ENCODE results near the gene LIN28B. TPM values are rescaled to one million over a fixed set of nuclear protein-coding genes. Genes with fewer than 3 reads are reported as not detected.
"Not testable (repeated sequence)": the region's sequence is repeated elsewhere in the genome, so short reads cannot be mapped to it uniquely, and the experiment has no call there.

LIN28B gene
- total RNA-seq, 1 donor from 2014 or later: 35.2 TPM

- DNase-seq (ENCODE audit: low spot score, unreplicated experiment): no peak
- Mint-ChIP-seq H3K9me3 (ENCODE audit: low read depth) (peaks cover 6% of the 10 kb centered on the region), H3K4me1 (ENCODE audit: low read depth) (peaks cover 16% of the 10 kb centered on the region), H3K27ac (no peak overlapping the region), H3K4me3 (ENCODE audit: low read depth) (no peak overlapping the region), H3K36me3 (ENCODE audit: insufficient read depth) (peaks cover 34% of the 10 kb centered on the region), H3K27me3 (no peaks in the 10 kb centered on the region)
- TF ChIP-seq, protein P1, sequence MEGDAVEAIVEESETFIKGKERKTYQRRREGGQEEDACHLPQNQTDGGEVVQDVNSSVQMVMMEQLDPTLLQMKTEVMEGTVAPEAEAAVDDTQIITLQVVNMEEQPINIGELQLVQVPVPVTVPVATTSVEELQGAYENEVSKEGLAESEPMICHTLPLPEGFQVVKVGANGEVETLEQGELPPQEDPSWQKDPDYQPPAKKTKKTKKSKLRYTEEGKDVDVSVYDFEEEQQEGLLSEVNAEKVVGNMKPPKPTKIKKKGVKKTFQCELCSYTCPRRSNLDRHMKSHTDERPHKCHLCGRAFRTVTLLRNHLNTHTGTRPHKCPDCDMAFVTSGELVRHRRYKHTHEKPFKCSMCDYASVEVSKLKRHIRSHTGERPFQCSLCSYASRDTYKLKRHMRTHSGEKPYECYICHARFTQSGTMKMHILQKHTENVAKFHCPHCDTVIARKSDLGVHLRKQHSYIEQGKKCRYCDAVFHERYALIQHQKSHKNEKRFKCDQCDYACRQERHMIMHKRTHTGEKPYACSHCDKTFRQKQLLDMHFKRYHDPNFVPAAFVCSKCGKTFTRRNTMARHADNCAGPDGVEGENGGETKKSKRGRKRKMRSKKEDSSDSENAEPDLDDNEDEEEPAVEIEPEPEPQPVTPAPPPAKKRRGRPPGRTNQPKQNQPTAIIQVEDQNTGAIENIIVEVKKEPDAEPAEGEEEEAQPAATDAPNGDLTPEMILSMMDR (IDR thresholded peaks at IDR 0.05; ENCODE audit: unreplicated experiment): no peak
Measured at GRCh38 chr6:104983296-104983695, 26.4 kb downstream of the LIN28B start.

- no peaks in the 10 kb centered on the region for H3K27me3 Mint-ChIP-seq
- H3K27ac Mint-ChIP-seq: no peak overlapping the region
- peaks cover 6% of the 10 kb centered on the region for H3K9me3 Mint-ChIP-seq (ENCODE audit: low read depth)
- H3K4me3 Mint-ChIP-seq (ENCODE audit: low read depth): no peak overlapping the region
- DNase-seq (ENCODE audit: low spot score, unreplicated experiment): no peak
- H3K36me3 Mint-ChIP-seq (ENCODE audit: insufficient read depth): peaks cover 32% of the 10 kb centered on the region
- TF ChIP-seq, protein P1 (IDR thresholded peaks at IDR 0.05; ENCODE audit: unreplicated experiment): no peak
- H3K4me1 Mint-ChIP-seq (ENCODE audit: low read depth): peaks cover 16% of the 10 kb centered on the region
Measured at GRCh38 chr6:104983776-104984175, 26.9 kb downstream of the LIN28B start.

GRCh38 chr6:104984831-104985230 lies 27.9 kb downstream of the LIN28B start:
- TF ChIP-seq, protein P1 (IDR thresholded peaks at IDR 0.05; ENCODE audit: unreplicated experiment): no peak
- peaks cover 33% of the 10 kb centered on the region for H3K36me3 Mint-ChIP-seq (ENCODE audit: insufficient read depth)
- no peak overlapping the region for H3K27ac Mint-ChIP-seq
- H3K27me3 Mint-ChIP-seq: no peaks in the 10 kb centered on the region
- peaks cover 6% of the 10 kb centered on the region for H3K9me3 Mint-ChIP-seq (ENCODE audit: low read depth)
- H3K4me3 Mint-ChIP-seq (ENCODE audit: low read depth): no peak overlapping the region
- no peak for DNase-seq (ENCODE audit: low spot score, unreplicated experiment)
- H3K4me1 Mint-ChIP-seq (ENCODE audit: low read depth): peaks cover 16% of the 10 kb centered on the region

DNA sequence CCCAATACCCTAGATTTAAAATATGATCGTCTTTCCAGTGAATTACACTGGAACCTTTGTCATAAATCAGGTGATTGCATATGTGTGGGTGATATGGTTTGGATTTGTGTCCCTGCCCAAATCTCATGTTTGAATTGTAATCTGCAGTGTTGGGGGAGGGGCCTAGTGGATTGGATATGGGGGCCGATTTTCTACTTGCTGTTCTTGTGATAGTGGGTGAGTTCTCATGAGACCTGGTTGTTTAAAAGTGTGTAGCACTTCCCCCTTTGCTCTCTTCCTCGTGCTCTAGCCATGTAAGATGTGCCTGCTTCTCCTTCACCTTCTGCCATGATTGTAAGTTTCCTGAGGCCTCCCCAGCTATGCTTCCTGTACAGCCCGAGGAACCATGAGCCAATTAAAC lies 29.0 kb downstream of the LIN28B start:
- H3K27ac Mint-ChIP-seq: not testable (repeated sequence)

DNA sequence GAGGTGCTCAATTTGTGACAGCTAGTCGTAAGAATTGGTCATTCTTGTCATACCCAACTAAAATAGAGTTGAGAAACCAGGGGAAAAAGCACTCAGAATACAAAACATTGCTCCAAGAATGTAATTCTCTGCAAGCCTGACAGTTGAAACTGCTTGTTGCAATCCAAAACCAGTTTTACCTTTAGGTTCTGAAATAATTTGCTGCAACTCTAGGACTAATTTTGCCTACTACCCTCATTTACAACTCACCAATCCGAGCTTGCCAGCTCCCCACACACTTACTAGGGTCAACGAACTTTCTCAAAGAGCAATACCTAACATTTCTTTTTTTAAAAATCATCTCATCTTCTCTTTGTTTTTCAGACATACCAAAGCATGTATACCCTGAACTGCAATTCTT lies 29.7 kb downstream of the LIN28B start:
- H3K9me3 Mint-ChIP-seq (ENCODE audit: low read depth): peaks cover 6% of the 10 kb centered on the region
- peaks cover 36% of the 10 kb centered on the region for H3K36me3 Mint-ChIP-seq (ENCODE audit: insufficient read depth)
- TF ChIP-seq, protein P1 (IDR thresholded peaks at IDR 0.05; ENCODE audit: unreplicated experiment): no peak
- H3K27ac Mint-ChIP-seq: peak overlapping the region; percentile 82
- peaks cover 2% of the 10 kb centered on the region for H3K4me1 Mint-ChIP-seq (ENCODE audit: low read depth)
- no peak overlapping the region for H3K4me3 Mint-ChIP-seq (ENCODE audit: low read depth)
- no peak for DNase-seq (ENCODE audit: low spot score, unreplicated experiment)
- no peaks in the 10 kb centered on the region for H3K27me3 Mint-ChIP-seq

More for the DNA sequence above, 29.0 kb downstream of the LIN28B start:
- H3K27me3 Mint-ChIP-seq; H3K4me1 Mint-ChIP-seq (ENCODE audit: low read depth); H3K4me3 Mint-ChIP-seq (ENCODE audit: low read depth); H3K9me3 Mint-ChIP-seq (ENCODE audit: low read depth); DNase-seq (ENCODE audit: low spot score, unreplicated experiment): not testable (repeated sequence)
- H3K36me3 Mint-ChIP-seq (ENCODE audit: insufficient read depth): peaks cover 36% of the 10 kb centered on the region

- H3K27ac Mint-ChIP-seq: no peak overlapping the region
- TF ChIP-seq, protein P1 (IDR thresholded peaks at IDR 0.05; ENCODE audit: unreplicated experiment): no peak
- H3K4me1 Mint-ChIP-seq (ENCODE audit: low read depth): peaks cover 1% of the 10 kb centered on the region
- H3K4me3 Mint-ChIP-seq (ENCODE audit: low read depth): no peak overlapping the region
- no peaks in the 10 kb centered on the region for H3K27me3 Mint-ChIP-seq
- no peak for DNase-seq (ENCODE audit: low spot score, unreplicated experiment)
- peaks cover 39% of the 10 kb centered on the region for H3K36me3 Mint-ChIP-seq (ENCODE audit: insufficient read depth)
- peaks cover 6% of the 10 kb centered on the region for H3K9me3 Mint-ChIP-seq (ENCODE audit: low read depth)
Measured at GRCh38 chr6:104987218-104987617, 30.3 kb downstream of the LIN28B start.

All from progenitor cell of endocrine pancreas (in vitro differentiated cells).